H9 (cell line): ENCODE measurements around the gene FAP. TPM values are rescaled to one million over a fixed set of nuclear protein-coding genes. Genes with fewer than 3 reads are reported as not detected.

Experiments
- DNase-seq: peaks from one replicate; pipeline ENCODE4 v3.0.0-alpha.2; 2017
- H2AFZ ChIP-seq: one replicate; pipeline ENCODE4 v1.6.1; 2013; ENCODE audit warnings: mild to moderate bottlenecking, low read length, control low read depth, moderate library complexity
- H2AK5ac ChIP-seq: 2 replicates; pipeline ENCODE4 v1.6.1; 2013; ENCODE audit warnings: low read length, control low read depth, mixed read lengths; ENCODE audit not compliant: insufficient read length
- H2BK120ac ChIP-seq: one replicate; pipeline ENCODE4 v1.6.1; 2013; ENCODE audit warnings: low read depth, mild to moderate bottlenecking, low read length, control low read depth, inconsistent platforms; ENCODE audit not compliant: poor library complexity, severe bottlenecking
- H2BK12ac ChIP-seq: 2 replicates; pipeline ENCODE4 v1.6.1; 2013; ENCODE audit warnings: low read length, control low read depth, mixed read lengths, low read depth; ENCODE audit not compliant: insufficient read length
- H2BK15ac ChIP-seq: 2 replicates; pipeline ENCODE4 v1.6.1; 2013; ENCODE audit warnings: low read depth, low read length, control low read depth
- H2BK20ac ChIP-seq: one replicate; pipeline ENCODE4 v1.6.1; 2013; ENCODE audit warnings: low read depth, mild to moderate bottlenecking, low read length, control low read depth, inconsistent platforms; ENCODE audit not compliant: poor library complexity, severe bottlenecking
- H2BK5ac ChIP-seq: 2 replicates; pipeline ENCODE4 v1.6.1; 2013; ENCODE audit warnings: low read length, control low read depth, mixed read lengths; ENCODE audit not compliant: insufficient read length
- H3K14ac ChIP-seq: 2 replicates; pipeline ENCODE4 v1.6.1; 2013; ENCODE audit warnings: low read length, control low read depth; ENCODE audit not compliant: insufficient read depth
- H3K18ac ChIP-seq: 2 replicates; pipeline ENCODE4 v1.6.1; 2013; ENCODE audit warnings: low read depth, mild to moderate bottlenecking, mixed read lengths, low read length, control low read depth; ENCODE audit not compliant: insufficient read length
- H3K23ac ChIP-seq: 2 replicates; pipeline ENCODE4 v1.6.1; 2013; ENCODE audit warnings: low read length, control low read depth, mixed read lengths, low read depth; ENCODE audit not compliant: insufficient read length
- H3K23me2 ChIP-seq: 2 replicates; pipeline ENCODE4 v1.6.1; 2013; ENCODE audit warnings: low read depth, mild to moderate bottlenecking, mixed read lengths, low read length, control low read depth; ENCODE audit not compliant: insufficient read length, poor library complexity, severe bottlenecking
- H3K27ac ChIP-seq: 2 replicates; pipeline ENCODE4 v1.5.1; 2013; ENCODE audit warnings: low read length, control low read depth, mixed read lengths, low read depth; ENCODE audit not compliant: insufficient read length
- H3K27me3 ChIP-seq: 2 replicates; pipeline ENCODE4 v1.6.1; 2013; ENCODE audit warnings: low read length, control low read depth, inconsistent platforms; ENCODE audit not compliant: insufficient read depth
- H3K4ac ChIP-seq: 2 replicates; pipeline ENCODE4 v1.6.1; 2013; ENCODE audit warnings: low read depth, mild to moderate bottlenecking, control low read depth, inconsistent platforms, low read length, moderate library complexity
- H3K4me1 ChIP-seq: 2 replicates; pipeline ENCODE4 v1.6.1; 2013; ENCODE audit warnings: low read length, control low read depth, inconsistent platforms; ENCODE audit not compliant: insufficient read depth
- H3K4me2 ChIP-seq: 2 replicates; pipeline ENCODE4 v1.6.1; 2013; ENCODE audit warnings: low read length, control low read depth, mixed read lengths; ENCODE audit not compliant: insufficient read length, insufficient read depth
- H3K56ac ChIP-seq: 2 replicates; pipeline ENCODE4 v1.6.1; 2013; ENCODE audit warnings: low read depth, mild to moderate bottlenecking, mixed read lengths, low read length, control low read depth; ENCODE audit not compliant: insufficient read length
- H3K79me1 ChIP-seq: 2 replicates; pipeline ENCODE4 v1.6.1; 2013; ENCODE audit warnings: low read depth, mild to moderate bottlenecking, moderate library complexity, low read length, control low read depth, inconsistent platforms; ENCODE audit not compliant: insufficient read depth, poor library complexity, severe bottlenecking
- H3K79me2 ChIP-seq: 2 replicates; pipeline ENCODE4 v1.6.1; 2013; ENCODE audit warnings: low read length, control low read depth, inconsistent platforms; ENCODE audit not compliant: insufficient read depth
- H3K9ac ChIP-seq: 2 replicates; pipeline ENCODE4 v1.6.1; 2013; ENCODE audit warnings: low read length, control low read depth, mixed read lengths; ENCODE audit not compliant: insufficient read length; ENCODE audit errors: extremely low read depth
- H3K9me3 ChIP-seq: one replicate; pipeline ENCODE4 v1.6.1; 2013; ENCODE audit warnings: low read depth, low read length, inconsistent platforms; ENCODE audit not compliant: control insufficient read depth
- H3T11ph ChIP-seq: one replicate; pipeline ENCODE4 v1.6.1; 2013; ENCODE audit warnings: mild to moderate bottlenecking, low read length, control low read depth, inconsistent platforms
- H4K20me1 ChIP-seq: one replicate; pipeline ENCODE4 v1.6.1; 2013; ENCODE audit not compliant: control insufficient read depth, insufficient read length, insufficient read depth
- H4K5ac ChIP-seq: 2 replicates; pipeline ENCODE4 v1.6.1; 2013; ENCODE audit warnings: low read depth, mild to moderate bottlenecking, mixed read lengths, low read length, control low read depth; ENCODE audit not compliant: insufficient read length
- H4K8ac ChIP-seq: replicated peaks from 2 replicates; pipeline ENCODE4 v1.6.1; 2013; ENCODE audit warnings: low read length, control low read depth, mixed read lengths, low read depth; ENCODE audit not compliant: insufficient read length
- H4K91ac ChIP-seq: 2 replicates; pipeline ENCODE4 v1.6.1; 2013; ENCODE audit warnings: low read depth, mild to moderate bottlenecking, moderate library complexity, mixed read lengths, low read length, control low read depth; ENCODE audit not compliant: insufficient read length
- H3K27ac Mint-ChIP-seq, 3 experiments: 2 replicates in 2 of 3; 3 replicates in 1 of 3; pipeline ENCODE4 v1.8.0; 2020 to 2021; ENCODE audit warnings: mixed read lengths in 3 of 3, mild to moderate bottlenecking in 1 of 3, moderate library complexity in 1 of 3
- H3K27me3 Mint-ChIP-seq: 2 replicates; pipeline ENCODE4 v1.8.0; 2021; ENCODE audit warnings: low read depth, mild to moderate bottlenecking, moderate library complexity, mixed read lengths
- H3K36me3 Mint-ChIP-seq, 3 experiments: 2 replicates in 2 of 3; 3 replicates in 1 of 3; pipeline ENCODE4 v1.8.0; 2020 to 2021; ENCODE audit warnings: low read depth in 3 of 3, mixed read lengths in 3 of 3; ENCODE audit not compliant: insufficient read depth in 1 of 3
- H3K4me1 Mint-ChIP-seq, 2 experiments: 2 replicates each; pipeline ENCODE4 v1.8.0; 2020; ENCODE audit warnings: mixed read lengths in 2 of 2
- H3K4me3 Mint-ChIP-seq, 2 experiments: 2 replicates in 1 of 2; 3 replicates in 1 of 2; pipeline ENCODE4 v1.8.0; 2020 to 2021; ENCODE audit warnings: mild to moderate bottlenecking in 2 of 2, mixed read lengths in 2 of 2, moderate library complexity in 1 of 2
- H3K9me3 Mint-ChIP-seq, 2 experiments: 2 replicates in 1 of 2; 3 replicates in 1 of 2; pipeline ENCODE4 v1.8.0; 2020; ENCODE audit warnings: mild to moderate bottlenecking in 2 of 2, mixed read lengths in 2 of 2, moderate library complexity in 1 of 2
- CTCF ChIP-seq: fragments of 200-600 bp; sonication (generic); conservative IDR thresholded peaks from 3 replicates; pipeline ENCODE4 v1.8.0; 2021; ENCODE audit warnings: antibody characterized with exemption, mild to moderate bottlenecking
- WGBS: extraction: QIAGEN DNeasy Blood & Tissue Kit; methylation state at CpG from one replicate; pipeline ENCODE4 v1.1.7; 2013; ENCODE audit warnings: missing lambda C conversion rate, low lambda C conversion rate, mixed read lengths; ENCODE audit not compliant: insufficient read length; ENCODE audit errors: extremely low coverage; 5-methylcytosine and 5-hydroxymethylcytosine counted together
- total RNA-seq: library from RNA; stranded (reverse); gene quantifications from 2 replicates; pipeline ENCODE4 v1.2.1, GENCODE V29; 2021

FAP gene
- total RNA-seq, 1 experiment from 2014 or later, result not detected

DNA sequence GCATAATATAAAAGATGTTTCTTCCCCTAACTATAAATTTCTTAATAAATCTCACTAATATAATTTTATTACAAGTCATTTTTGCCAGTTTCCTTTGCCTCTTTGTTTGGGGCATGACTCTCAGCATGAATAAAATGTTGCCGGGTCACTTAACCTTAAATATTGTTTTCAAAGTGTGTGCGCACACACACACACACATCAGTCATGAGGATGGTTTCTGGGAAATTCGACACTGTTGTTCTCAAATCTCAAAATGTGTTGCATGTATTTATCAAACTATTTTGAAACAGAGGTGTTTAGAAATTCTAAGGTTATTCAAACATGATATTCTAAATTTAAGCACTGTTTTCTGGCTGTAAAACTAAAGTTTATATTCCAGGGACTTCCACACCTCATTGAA is 31.5 kb downstream of the FAP start:
- Histone ChIP-seq H2BK12ac (no peak overlapping the region), H3K79me2 (no peaks in the 10 kb centered on the region), H3K4me2 (no peak overlapping the region), H2BK20ac (no peak overlapping the region), H3K4ac (no peak overlapping the region), H2BK5ac (no peak overlapping the region), H2BK15ac (no peak overlapping the region), H4K5ac (no peak overlapping the region), H3K4me1 (no peaks in the 10 kb centered on the region), H4K91ac (no peak overlapping the region), H3K23me2 (no peaks in the 10 kb centered on the region), H3K27ac (no peak overlapping the region), H2AK5ac (no peak overlapping the region), H3K18ac (no peak overlapping the region), H4K8ac (no peak overlapping the region), H3K14ac (no peak overlapping the region), H3K9ac (no peak overlapping the region), H2BK120ac (no peak overlapping the region), H3K9me3 (no peaks in the 10 kb centered on the region), H4K20me1 (no peaks in the 10 kb centered on the region), H3K23ac (no peak overlapping the region), H2AFZ (no peak overlapping the region), H3K27me3 (no peaks in the 10 kb centered on the region), H3K79me1 (no peaks in the 10 kb centered on the region), H3T11ph (no peak overlapping the region), H3K56ac (no peak overlapping the region)
- TF ChIP-seq CTCF, result no peak
- Mint-ChIP-seq H3K4me1 (no peaks in the 10 kb centered on the region), H3K36me3 (no peaks in the 10 kb centered on the region), H3K4me3 (no peak overlapping the region), H3K9me3 (no peaks in the 10 kb centered on the region), H3K27me3 (no peaks in the 10 kb centered on the region), H3K27ac (no peak overlapping the region)
- WGBS, result no CpG with 5 or more reads among the region's 3 CpGs
- no peak for DNase-seq
